Measurements from ENCODE around the gene IFFO2.

- TF ChIP-seq ZNF274 (IDR thresholded peaks at IDR 0.05; ENCODE audit: low read depth, low read length), result no peak
- TF ChIP-seq SUZ12 (IDR thresholded peaks at IDR 0.05; ENCODE audit: extremely low read depth, insufficient read depth, insufficient read length), result no peak
Measured at GRCh38 chr1:18884419-18884717, 72.1 kb downstream of the IFFO2 start.
